HepG2 (cell line): ENCODE data around the gene CAPS. TPM values are rescaled to one million over a fixed set of nuclear protein-coding genes. Genes with fewer than 3 reads are reported as not detected.

Experiments used
- CAMTA2 ChIP-seq: sonication (generic); formaldehyde crosslinking; IDR thresholded peaks from 2 replicates; pipeline ENCODE4 v1.4.0; 2020; ENCODE audit warnings: mild to moderate bottlenecking, missing genetic modification reagents, borderline replicate concordance
- CEBPB ChIP-seq: IDR thresholded peaks from 2 replicates; pipeline ENCODE4 v1.6.1; 2011; ENCODE audit warnings: low read depth, low read length, improper control_type of control experiment, borderline replicate concordance
- EHMT2 ChIP-seq: fragments of 200-600 bp; sonication (generic); IDR thresholded peaks from 2 replicates; pipeline ENCODE4 v1.7.0; 2017; ENCODE audit warnings: antibody characterized with exemption, low read depth, low read length, borderline replicate concordance
- FOXO1 ChIP-seq: sonication (generic); formaldehyde crosslinking; IDR thresholded peaks from 2 replicates; pipeline ENCODE4 v1.4.0; 2020; ENCODE audit warnings: missing genetic modification reagents
- FUBP1 ChIP-seq: sonication (generic); formaldehyde crosslinking; IDR thresholded peaks from 2 replicates; pipeline ENCODE4 v1.5.1; 2020; ENCODE audit warnings: missing genetic modification reagents, mild to moderate bottlenecking, borderline replicate concordance
- GPN1 ChIP-seq: sonication (generic); formaldehyde crosslinking; IDR thresholded peaks from 2 replicates; pipeline ENCODE4 v1.5.1; 2020; ENCODE audit warnings: missing genetic modification reagents, borderline replicate concordance
- IKZF5 ChIP-seq: IDR thresholded peaks from 2 replicates; pipeline ENCODE4 v1.6.1; 2018; ENCODE audit warnings: missing genetic modification reagents, mild to moderate bottlenecking, missing compliant biosample characterization
- MNT ChIP-seq: fragments of 450-650 bp; IDR thresholded peaks from 2 replicates; pipeline ENCODE4 v1.6.1; 2016
- NAIF1 ChIP-seq: sonication (generic); formaldehyde crosslinking; IDR thresholded peaks from 2 replicates; pipeline ENCODE4 v1.5.0; 2020; ENCODE audit warnings: mild to moderate bottlenecking, missing genetic modification reagents, borderline replicate concordance
- PBX3 ChIP-seq: sonication (generic); formaldehyde crosslinking; IDR thresholded peaks from 2 replicates; pipeline ENCODE4 v1.8.1; 2023; ENCODE audit warnings: missing genetic modification reagents, inconsistent platforms, borderline replicate concordance
- PLSCR1 ChIP-seq: sonication (generic); formaldehyde crosslinking; IDR thresholded peaks from 2 replicates; pipeline ENCODE4 v1.5.0; 2020; ENCODE audit warnings: missing genetic modification reagents, mild to moderate bottlenecking, borderline replicate concordance
- RARA ChIP-seq: IDR thresholded peaks from 2 replicates; pipeline ENCODE4 v1.6.1; 2016; ENCODE audit warnings: missing genetic modification reagents, missing compliant biosample characterization
- SSRP1 ChIP-seq: IDR thresholded peaks from 2 replicates; pipeline ENCODE4 v1.6.1; 2016; ENCODE audit warnings: control low read depth
- TBX3 ChIP-seq: fragments of 450-650 bp; IDR thresholded peaks from 2 replicates; pipeline ENCODE4 v1.6.1; 2017; ENCODE audit warnings: antibody characterized with exemption, mild to moderate bottlenecking, inconsistent platforms, borderline replicate concordance
- XBP1 ChIP-seq: sonication (generic); formaldehyde crosslinking; IDR thresholded peaks from 2 replicates; pipeline ENCODE4 v1.5.0; 2020; ENCODE audit warnings: missing genetic modification reagents
- ZNF275 ChIP-seq: sonication (generic); formaldehyde crosslinking; IDR thresholded peaks from 2 replicates; pipeline ENCODE4 v1.8.0; 2022; ENCODE audit warnings: missing genetic modification reagents, mild to moderate bottlenecking, inconsistent platforms, borderline replicate concordance
- ZNF383 ChIP-seq: sonication (generic); formaldehyde crosslinking; IDR thresholded peaks from 2 replicates; pipeline ENCODE4 v1.4.0; 2020; ENCODE audit warnings: missing genetic modification reagents, mild to moderate bottlenecking, borderline replicate concordance
- ZNF562 ChIP-seq: sonication (generic); formaldehyde crosslinking; IDR thresholded peaks from 2 replicates; pipeline ENCODE4 v1.8.0; 2022; ENCODE audit warnings: missing genetic modification reagents, borderline replicate concordance
- ZNF672 ChIP-seq: sonication (generic); formaldehyde crosslinking; IDR thresholded peaks from 2 replicates; pipeline ENCODE4 v1.8.1; 2022; ENCODE audit warnings: missing genetic modification reagents
- ZNF780A ChIP-seq: sonication (generic); formaldehyde crosslinking; IDR thresholded peaks from 2 replicates; pipeline ENCODE4 v1.8.0; 2022; ENCODE audit warnings: mild to moderate bottlenecking, missing genetic modification reagents, moderate library complexity
- ZNF788 ChIP-seq: sonication (generic); formaldehyde crosslinking; IDR thresholded peaks from 2 replicates; pipeline ENCODE4 v1.5.0; 2020; ENCODE audit warnings: mild to moderate bottlenecking, missing genetic modification reagents, borderline replicate concordance
- polyA plus RNA-seq, 8 experiments: library from polyadenylated mRNA; depleted of rRNA in 3 of 8; stranded (reverse) in 7 of 8; unstranded in 1 of 8; fragments of >200 nt; fragmentation: Illumina TruSeq in 4 of 8; extraction: Trizol in 4 of 8; gene quantifications; 2 replicates each; pipeline versions ENCODE4 v1.2.1 to v1.2.3, GENCODE V29; 2011 to 2016; ENCODE audit warnings: low read depth in 4 of 8, missing spikeins in 1 of 8, mixed read lengths in 1 of 8; ENCODE audit not compliant: insufficient read depth in 1 of 8
- total RNA-seq, 5 experiments: library from RNA; depleted of rRNA; stranded (reverse); fragments of >200 nt; fragmentation: Illumina TruSeq; extraction: Trizol; gene quantifications; 2 replicates each; pipeline ENCODE4 v1.2.3, GENCODE V29; 2016; ENCODE audit warnings: low read depth in 1 of 5

Gene CAPS
- total and polyA plus RNA-seq, 2 of the 13 experiments (the other 11 are each of a cell fraction or from before 2014, with no cell fraction given) = 3.1 TPM

GRCh38 chr19:5903624-5904351 lies 10.3 kb upstream of the CAPS start, which contains the start of gene NDUFA11 (continued):
- TF ChIP-seq PBX3 (CRISPR knock-in tag) (no peak), IKZF5 (CRISPR knock-in tag) (peak; percentile 69; the same call in 1 of the 2 replicates), MNT (peak; percentile 78), ZNF383 (CRISPR knock-in tag) (no peak), EHMT2 (no peak), ZNF672 (CRISPR knock-in tag) (no peak), RARA (CRISPR knock-in tag) (0 out of 2 replicates have a peak, but pooled peaks have one; percentile 38), ZNF780A (CRISPR knock-in tag) (peak; percentile 84), XBP1 (no peak), FOXO1 (CRISPR knock-in tag) (peak; percentile 64; the same call in 1 of the 2 replicates), TBX3 (peak; percentile 78; the same call in 1 of the 2 replicates), ZNF788 (CRISPR knock-in tag) (peak; percentile 91), NAIF1 (CRISPR knock-in tag) (no peak), CAMTA2 (CRISPR knock-in tag) (no peak; the same call in 1 of the 2 replicates), PLSCR1 (no peak), ZNF562 (no peak), ZNF275 (peak; percentile 89; the same call in 1 of the 2 replicates), FUBP1 (CRISPR knock-in tag) (no peak), CEBPB (peak; percentile 82), GPN1 (CRISPR knock-in tag) (no peak), SSRP1 (CRISPR knock-in tag) (no peak)
